HCT116 (cell line): ENCODE measurements around the gene CSPG4. TPM values are rescaled to one million over a fixed set of nuclear protein-coding genes. Genes with fewer than 3 reads are reported as not detected.

Source experiments
- ATAC-seq: fragments of 200-7000 bp; cut with Tn5 transposase; 2 replicates; pipeline ENCODE4 v1.9.1; 2020; ENCODE audit warnings: mild to moderate bottlenecking, moderate library complexity
- BruUV-seq: library from RNA; stranded (reverse); fragments of 400-500 nt; replicated peaks from 2 replicates; lab custom pipeline; 2021; lab: Mats Ljungman, UMichigan
- CTCF ChIA-PET: fragments of 300-600 bp; sonication (Branson Sonifier 250); formaldehyde crosslinking; loops from one replicate; lab custom pipeline; 2021; ENCODE audit warnings: antibody characterized with exemption; lab: Charles Lee
- POLR2A ChIA-PET: fragments of 300-600, 350-600 bp; sonication (Branson Sonifier 250); formaldehyde crosslinking; loops from one replicate; lab custom pipeline; 2021; ENCODE audit warnings: antibody characterized with exemption; lab: Charles Lee
- RAD21 ChIA-PET, 2 experiments: fragments of 300-600 bp; sonication (Branson Sonifier 250); formaldehyde crosslinking; loops; one replicate each; lab custom pipeline; 2023; ENCODE audit warnings: low total read pairs in 2 of 2; ENCODE audit not compliant: uncharacterized antibody in 2 of 2, unreplicated experiment in 2 of 2, low non-redundant PET in 1 of 2; lab: Charles Lee
- DNase-seq: peaks from one replicate; pipeline ENCODE4 v3.0.0-alpha.2; 2010; ENCODE audit warnings: low read depth, low spot score
- H2AFZ ChIP-seq: fragments of 200-600 bp; shearing (Covaris generic), sonication (generic); 2 replicates; pipeline ENCODE4 v1.6.1; 2017; ENCODE audit warnings: low read depth, mixed run types, mixed read lengths, antibody characterized with exemption, low read length; ENCODE audit not compliant: poor library complexity, severe bottlenecking
- H3K27ac ChIP-seq: 2 replicates; pipeline ENCODE4 v1.5.1; 2012; ENCODE audit warnings: low read depth, low read length
- H3K27me3 ChIP-seq: fragments of 200-600 bp; sonication (generic); 2 replicates; pipeline ENCODE4 v1.6.1; 2016; ENCODE audit warnings: mixed run types, low read length, mixed read lengths; ENCODE audit not compliant: insufficient read depth
- H3K36me3 ChIP-seq, 2 experiments: fragments of 200-500 bp in 1 of 2; fragments of 200-600 bp in 1 of 2; sonication (Bioruptor generic) in 1 of 2; sonication (generic) in 1 of 2; 2 replicates each; pipeline versions ENCODE4 v1.5.1 to v1.6.1; 2014 to 2016; ENCODE audit warnings: low read length in 2 of 2, inconsistent platforms in 1 of 2, mixed read lengths in 1 of 2, mixed run types in 1 of 2; ENCODE audit not compliant: insufficient read depth in 2 of 2, control insufficient read depth in 1 of 2
- H3K4me1 ChIP-seq, 2 experiments: fragments of 200-600 bp in 1 of 2; sonication (generic) in 1 of 2; 2 replicates each; pipeline versions ENCODE4 v1.5.1 to v1.6.1; 2012 to 2017; ENCODE audit warnings: low read length in 2 of 2, inconsistent platforms in 1 of 2, mild to moderate bottlenecking in 1 of 2, mixed read lengths in 1 of 2, mixed run types in 1 of 2, moderate library complexity in 1 of 2; ENCODE audit not compliant: insufficient read depth in 2 of 2, control insufficient read depth in 1 of 2
- H3K4me2 ChIP-seq: fragments of 200-600 bp; sonication (generic); 2 replicates; pipeline ENCODE4 v1.6.1; 2017; ENCODE audit warnings: mixed run types, low read length, mixed read lengths
- H3K4me3 ChIP-seq, 2 experiments: fragments of 200-600 bp in 1 of 2; sonication (generic) in 1 of 2; replicated peaks in 1 of 2; 2 replicates each; pipeline ENCODE4 v1.5.1; 2011 to 2016; ENCODE audit warnings: low read length in 2 of 2, control low read depth in 1 of 2, low read depth in 1 of 2, mild to moderate bottlenecking in 1 of 2, mixed read lengths in 1 of 2, mixed run types in 1 of 2
- H3K79me2 ChIP-seq: fragments of 200-600 bp; sonication (generic); 2 replicates; pipeline ENCODE4 v1.6.1; 2017; ENCODE audit warnings: mild to moderate bottlenecking, mixed run types, low read length, moderate library complexity, mixed read lengths; ENCODE audit not compliant: insufficient read depth
- H3K9ac ChIP-seq: fragments of 200-600 bp; sonication (generic); 2 replicates; pipeline ENCODE4 v1.6.1; 2016; ENCODE audit warnings: low read length, mixed read lengths
- H3K9me2 ChIP-seq: fragments of 200-600 bp; sonication (generic), shearing (Covaris generic); 2 replicates; pipeline ENCODE4 v1.6.1; 2017; ENCODE audit warnings: mixed run types, mild to moderate bottlenecking, moderate library complexity; ENCODE audit not compliant: insufficient read depth
- H3K9me3 ChIP-seq, 2 experiments: fragments of 200-500 bp in 1 of 2; fragments of 200-600 bp in 1 of 2; sonication (Bioruptor generic) in 1 of 2; sonication (generic) in 1 of 2; 2 replicates each; pipeline ENCODE4 v1.6.1; 2014 to 2017; ENCODE audit warnings: low read length in 2 of 2, mixed read lengths in 2 of 2, inconsistent platforms in 1 of 2, low read depth in 1 of 2, mild to moderate bottlenecking in 1 of 2, mixed run types in 1 of 2, moderate library complexity in 1 of 2; ENCODE audit not compliant: control insufficient read depth in 1 of 2, insufficient read depth in 1 of 2
- H4K20me1 ChIP-seq: fragments of 200-600 bp; sonication (generic), shearing (Covaris generic); 2 replicates; pipeline ENCODE4 v1.6.1; 2017; ENCODE audit warnings: mixed run types, mild to moderate bottlenecking, moderate library complexity; ENCODE audit not compliant: insufficient read depth
- CBX3 ChIP-seq: IDR thresholded peaks from 2 replicates; pipeline ENCODE4 v1.6.1; 2012; ENCODE audit warnings: low read depth
- EGR1 ChIP-seq: IDR thresholded peaks from 2 replicates; pipeline ENCODE4 v1.6.1; 2012; ENCODE audit warnings: low read depth
- EZH2phosphoT487 ChIP-seq: fragments of 200-600 bp; IDR thresholded peaks from 2 replicates; pipeline ENCODE4 v1.6.1; 2018; ENCODE audit warnings: antibody characterized with exemption, borderline replicate concordance
- FOSL1 ChIP-seq: IDR thresholded peaks from 2 replicates; pipeline ENCODE4 v1.6.1; 2012; ENCODE audit warnings: low read depth
- POLR2AphosphoS5 ChIP-seq: IDR thresholded peaks from 2 replicates; pipeline ENCODE4 v1.6.1; 2011; ENCODE audit warnings: mild to moderate bottlenecking, low read depth, low read length, moderate library complexity
- RAD21 ChIP-seq: IDR thresholded peaks from 2 replicates; pipeline ENCODE4 v1.6.1; 2012; ENCODE audit warnings: low read depth, mild to moderate bottlenecking
- SP1 ChIP-seq: IDR thresholded peaks from 2 replicates; pipeline ENCODE4 v1.6.1; 2012; ENCODE audit warnings: low read depth
- SRF ChIP-seq: IDR thresholded peaks from 2 replicates; pipeline ENCODE4 v1.6.1; 2012; ENCODE audit warnings: low read depth
- TCF7L2 ChIP-seq: IDR thresholded peaks from 2 replicates; pipeline ENCODE4 v1.7.0; 2011; ENCODE audit warnings: borderline replicate concordance, inconsistent platforms; ENCODE audit not compliant: insufficient read depth, insufficient read length; ENCODE audit errors: extremely low read depth
- ZNF274 ChIP-seq: fragments of 200-500 bp; sonication (Bioruptor generic); IDR thresholded peaks from 2 replicates; pipeline ENCODE4 v1.6.1; 2014; ENCODE audit warnings: mild to moderate bottlenecking, low read depth, low read length, inconsistent platforms
- intact Hi-C: fragments of 100-400 bp; cut with micrococcal nuclease; formaldehyde crosslinking; loops from 2 replicates; pipeline ENCODE4 v1.10.0; 2022
- total RNA-seq: library from RNA; stranded (reverse); gene quantifications from one replicate; pipeline ENCODE4 v1.2.1, GENCODE V29; 2021; ENCODE audit not compliant: unreplicated experiment
- TF ChIP-seq, protein P1 (sequence below): IDR thresholded peaks from 2 replicates; pipeline ENCODE4 v1.6.1; 2012; ENCODE audit warnings: low read depth
- TF ChIP-seq, protein P2 (sequence below): IDR thresholded peaks from 2 replicates; pipeline ENCODE4 v1.6.1; 2011; ENCODE audit warnings: mild to moderate bottlenecking, low read length, moderate library complexity; ENCODE audit not compliant: insufficient replicate concordance; ENCODE audit errors: extremely low read depth
- TF ChIP-seq, protein P3 (sequence below), 3 experiments: fragments of 200-600 bp in 1 of 3; sonication (generic) in 1 of 3; IDR thresholded peaks in 2 of 3; conservative IDR thresholded peaks in 1 of 3; 2 replicates each; pipeline ENCODE4 v1.5.1; 2012 to 2017; ENCODE audit warnings: low read depth in 2 of 3, low read length in 2 of 3, antibody characterized with exemption in 1 of 3, borderline replicate concordance in 1 of 3, control low read depth in 1 of 3, mild to moderate bottlenecking in 1 of 3, mixed read lengths in 1 of 3, mixed run types in 1 of 3, moderate library complexity in 1 of 3; ENCODE audit not compliant: insufficient read depth in 1 of 3

The CSPG4 gene
- total RNA-seq, 1 experiment from 2014 or later = 18.1 TPM

DNA sequence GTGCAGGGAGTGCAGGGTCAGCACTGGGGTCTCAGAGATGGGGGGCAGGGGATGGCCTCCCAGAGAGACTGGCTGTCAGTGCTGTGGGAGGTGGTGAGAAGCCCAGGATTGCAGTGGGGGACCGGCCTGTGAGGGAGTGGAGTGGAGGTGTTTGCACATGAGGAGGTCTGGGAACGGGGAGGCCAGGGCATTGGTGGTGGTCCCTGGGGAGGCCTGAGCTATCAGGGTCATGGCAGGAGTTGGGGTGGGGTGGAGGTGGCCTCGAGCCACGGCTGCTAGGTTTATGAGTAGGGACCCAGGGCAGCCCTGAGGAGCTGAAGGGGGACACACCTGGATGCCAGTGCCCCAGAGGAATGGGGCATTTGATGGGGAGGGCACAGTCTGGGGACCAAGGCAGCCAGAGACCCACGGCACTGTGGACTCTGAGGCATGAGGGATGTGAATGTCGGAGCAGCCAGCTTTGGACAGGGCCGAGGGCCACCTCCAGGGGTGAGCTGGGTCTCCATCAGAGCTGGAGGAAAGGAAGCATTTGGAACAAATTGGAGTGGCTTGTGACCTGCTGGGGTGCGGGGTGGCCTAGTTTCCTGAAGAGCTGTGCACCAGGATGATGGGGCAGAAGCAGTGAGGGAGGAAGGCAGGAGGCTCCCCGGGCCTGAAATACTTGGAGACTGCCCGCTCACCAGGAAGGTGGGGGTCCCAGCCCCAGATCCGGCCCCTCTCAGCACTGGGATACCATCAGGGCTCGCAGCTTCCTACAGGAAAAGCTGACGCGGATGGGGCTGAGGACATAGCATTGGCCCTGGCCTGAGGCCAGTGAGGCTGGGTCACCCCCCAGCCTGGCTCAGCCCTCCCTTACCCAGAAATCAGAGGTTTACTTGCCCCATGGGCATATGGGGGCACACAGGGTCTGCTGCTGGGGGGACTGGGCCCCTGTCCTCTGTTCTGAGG lies 9.5 kb upstream of the CSPG4 start (continued):
- TF ChIP-seq, protein P1, sequence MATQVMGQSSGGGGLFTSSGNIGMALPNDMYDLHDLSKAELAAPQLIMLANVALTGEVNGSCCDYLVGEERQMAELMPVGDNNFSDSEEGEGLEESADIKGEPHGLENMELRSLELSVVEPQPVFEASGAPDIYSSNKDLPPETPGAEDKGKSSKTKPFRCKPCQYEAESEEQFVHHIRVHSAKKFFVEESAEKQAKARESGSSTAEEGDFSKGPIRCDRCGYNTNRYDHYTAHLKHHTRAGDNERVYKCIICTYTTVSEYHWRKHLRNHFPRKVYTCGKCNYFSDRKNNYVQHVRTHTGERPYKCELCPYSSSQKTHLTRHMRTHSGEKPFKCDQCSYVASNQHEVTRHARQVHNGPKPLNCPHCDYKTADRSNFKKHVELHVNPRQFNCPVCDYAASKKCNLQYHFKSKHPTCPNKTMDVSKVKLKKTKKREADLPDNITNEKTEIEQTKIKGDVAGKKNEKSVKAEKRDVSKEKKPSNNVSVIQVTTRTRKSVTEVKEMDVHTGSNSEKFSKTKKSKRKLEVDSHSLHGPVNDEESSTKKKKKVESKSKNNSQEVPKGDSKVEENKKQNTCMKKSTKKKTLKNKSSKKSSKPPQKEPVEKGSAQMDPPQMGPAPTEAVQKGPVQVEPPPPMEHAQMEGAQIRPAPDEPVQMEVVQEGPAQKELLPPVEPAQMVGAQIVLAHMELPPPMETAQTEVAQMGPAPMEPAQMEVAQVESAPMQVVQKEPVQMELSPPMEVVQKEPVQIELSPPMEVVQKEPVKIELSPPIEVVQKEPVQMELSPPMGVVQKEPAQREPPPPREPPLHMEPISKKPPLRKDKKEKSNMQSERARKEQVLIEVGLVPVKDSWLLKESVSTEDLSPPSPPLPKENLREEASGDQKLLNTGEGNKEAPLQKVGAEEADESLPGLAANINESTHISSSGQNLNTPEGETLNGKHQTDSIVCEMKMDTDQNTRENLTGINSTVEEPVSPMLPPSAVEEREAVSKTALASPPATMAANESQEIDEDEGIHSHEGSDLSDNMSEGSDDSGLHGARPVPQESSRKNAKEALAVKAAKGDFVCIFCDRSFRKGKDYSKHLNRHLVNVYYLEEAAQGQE = no peak
- TF ChIP-seq, protein P2, sequence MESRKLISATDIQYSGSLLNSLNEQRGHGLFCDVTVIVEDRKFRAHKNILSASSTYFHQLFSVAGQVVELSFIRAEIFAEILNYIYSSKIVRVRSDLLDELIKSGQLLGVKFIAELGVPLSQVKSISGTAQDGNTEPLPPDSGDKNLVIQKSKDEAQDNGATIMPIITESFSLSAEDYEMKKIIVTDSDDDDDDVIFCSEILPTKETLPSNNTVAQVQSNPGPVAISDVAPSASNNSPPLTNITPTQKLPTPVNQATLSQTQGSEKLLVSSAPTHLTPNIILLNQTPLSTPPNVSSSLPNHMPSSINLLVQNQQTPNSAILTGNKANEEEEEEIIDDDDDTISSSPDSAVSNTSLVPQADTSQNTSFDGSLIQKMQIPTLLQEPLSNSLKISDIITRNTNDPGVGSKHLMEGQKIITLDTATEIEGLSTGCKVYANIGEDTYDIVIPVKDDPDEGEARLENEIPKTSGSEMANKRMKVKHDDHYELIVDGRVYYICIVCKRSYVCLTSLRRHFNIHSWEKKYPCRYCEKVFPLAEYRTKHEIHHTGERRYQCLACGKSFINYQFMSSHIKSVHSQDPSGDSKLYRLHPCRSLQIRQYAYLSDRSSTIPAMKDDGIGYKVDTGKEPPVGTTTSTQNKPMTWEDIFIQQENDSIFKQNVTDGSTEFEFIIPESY = no peak

DNA sequence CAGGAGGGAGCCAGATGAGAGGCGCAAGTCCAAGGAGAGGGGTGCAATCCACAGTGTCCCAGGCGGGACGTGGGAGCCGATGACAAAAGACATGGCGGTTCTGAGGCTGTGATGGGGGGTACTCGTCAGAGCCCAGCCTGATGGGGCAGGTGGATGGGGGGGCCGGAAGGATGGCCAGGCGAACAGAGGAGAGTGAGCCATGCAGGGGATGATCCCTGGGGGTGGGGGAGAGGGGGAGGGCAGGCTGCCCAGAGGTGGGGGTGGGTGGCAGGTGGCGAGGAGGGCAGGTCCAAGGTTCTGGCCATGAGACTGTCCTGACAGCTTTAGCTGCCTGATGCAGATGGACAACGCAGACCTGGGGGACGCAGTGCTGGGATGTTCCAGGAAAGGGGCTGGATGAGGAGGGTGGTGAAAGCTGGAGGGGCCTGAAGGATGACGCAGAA lies 8.9 kb upstream of the CSPG4 start:
- DNase-seq = no peak
- Histone ChIP-seq H3K79me2 (no peaks in the 10 kb centered on the region), H3K9me3 (no peaks in the 10 kb centered on the region), H3K27ac (no peak overlapping the region), H3K9ac (no peak overlapping the region), H3K4me1 (peaks cover 13 to 38% of the 10 kb centered on the region in 2 experiments; a peak in 3 of 4 replicates), H3K36me3 (no peaks in the 10 kb centered on the region), H2AFZ (no peak overlapping the region), H3K9me2 (no peaks in the 10 kb centered on the region), H4K20me1 (no peaks in the 10 kb centered on the region), H3K27me3 (no peaks in the 10 kb centered on the region), H3K4me2 (peak overlapping the region; percentile 38), H3K4me3 (no peak overlapping the region)
- no peak for ATAC-seq
- intact Hi-C loops = loop anchor here (10.0 kb wide), 1 partner anchor 413 kb away; no protein-coding TSS in a partner anchor
- BruUV-seq = no TSS peak
- ChIA-PET POLR2A (no interaction called here), RAD21 (no interaction called here), CTCF (no interaction called here)
- TF ChIP-seq FOSL1 (no peak), RAD21 (no peak), SRF (no peak), SP1 (no peak), TCF7L2 (no peak), ZNF274 (no peak), CBX3 (no peak), EGR1 (no peak), EZH2phosphoT487 (no peak), POLR2AphosphoS5 (no peak)
- TF ChIP-seq, protein P3, sequence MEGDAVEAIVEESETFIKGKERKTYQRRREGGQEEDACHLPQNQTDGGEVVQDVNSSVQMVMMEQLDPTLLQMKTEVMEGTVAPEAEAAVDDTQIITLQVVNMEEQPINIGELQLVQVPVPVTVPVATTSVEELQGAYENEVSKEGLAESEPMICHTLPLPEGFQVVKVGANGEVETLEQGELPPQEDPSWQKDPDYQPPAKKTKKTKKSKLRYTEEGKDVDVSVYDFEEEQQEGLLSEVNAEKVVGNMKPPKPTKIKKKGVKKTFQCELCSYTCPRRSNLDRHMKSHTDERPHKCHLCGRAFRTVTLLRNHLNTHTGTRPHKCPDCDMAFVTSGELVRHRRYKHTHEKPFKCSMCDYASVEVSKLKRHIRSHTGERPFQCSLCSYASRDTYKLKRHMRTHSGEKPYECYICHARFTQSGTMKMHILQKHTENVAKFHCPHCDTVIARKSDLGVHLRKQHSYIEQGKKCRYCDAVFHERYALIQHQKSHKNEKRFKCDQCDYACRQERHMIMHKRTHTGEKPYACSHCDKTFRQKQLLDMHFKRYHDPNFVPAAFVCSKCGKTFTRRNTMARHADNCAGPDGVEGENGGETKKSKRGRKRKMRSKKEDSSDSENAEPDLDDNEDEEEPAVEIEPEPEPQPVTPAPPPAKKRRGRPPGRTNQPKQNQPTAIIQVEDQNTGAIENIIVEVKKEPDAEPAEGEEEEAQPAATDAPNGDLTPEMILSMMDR (IDR thresholded peaks at IDR 0.05 in 2 of 3, conservative IDR thresholded peaks at IDR 0.05 in 1 of 3; ENCODE audit: borderline replicate concordance in 1 of 3, insufficient read depth in 1 of 3, low read depth in 2 of 3, low read length in 2 of 3) = no peak
